H1 (cell line): ENCODE measurements around the gene KCTD11. TPM values are rescaled to one million over a fixed set of nuclear protein-coding genes. Genes with fewer than 3 reads are reported as not detected.

Experiments used
- EGR1 ChIP-seq: IDR thresholded peaks from 2 replicates; pipeline ENCODE4 v1.6.1; 2011; ENCODE audit warnings: low read depth, low read length, borderline replicate concordance
- SP4 ChIP-seq: IDR thresholded peaks from 2 replicates; pipeline ENCODE4 v1.6.1; 2012; ENCODE audit warnings: low read length, inconsistent platforms
- polyA plus RNA-seq, 7 experiments: library from polyadenylated mRNA; depleted of rRNA in 3 of 7; stranded (reverse) in 5 of 7; unstranded in 2 of 7; fragments of >200 nt in 5 of 7; fragments of 200-250 nt in 2 of 7; gene quantifications; 1 replicate in 5 of 7; 2 replicates in 1 of 7; 4 replicates in 1 of 7; pipeline versions ENCODE4 v1.2.1 to v1.2.3, GENCODE V29; 2011 to 2013; ENCODE audit warnings: missing spikeins in 2 of 7, mixed read lengths in 2 of 7
- total RNA-seq: library from RNA; stranded (reverse); fragmentation: NEBNext Ultra II Directional; extraction: Animal tissue kit (Norgen Biotek cat#: 25700); gene quantifications from 2 replicates; pipeline ENCODE4 v1.2.1, GENCODE V29; 2021
- TF ChIP-seq, protein P1 (sequence below): IDR thresholded peaks from 2 replicates; pipeline ENCODE4 v1.6.1; 2012; ENCODE audit warnings: low read length, inconsistent platforms

The KCTD11 gene
- total and polyA plus RNA-seq, 2 of the 8 experiments (the other 6 are each of a cell fraction or from before 2014, with no cell fraction given) = 8.6 to 9.2 TPM

- TF ChIP-seq EGR1 = peak; percentile 16; the same call in 1 of the 2 replicates
- TF ChIP-seq SP4 = no peak
- TF ChIP-seq, protein P1, sequence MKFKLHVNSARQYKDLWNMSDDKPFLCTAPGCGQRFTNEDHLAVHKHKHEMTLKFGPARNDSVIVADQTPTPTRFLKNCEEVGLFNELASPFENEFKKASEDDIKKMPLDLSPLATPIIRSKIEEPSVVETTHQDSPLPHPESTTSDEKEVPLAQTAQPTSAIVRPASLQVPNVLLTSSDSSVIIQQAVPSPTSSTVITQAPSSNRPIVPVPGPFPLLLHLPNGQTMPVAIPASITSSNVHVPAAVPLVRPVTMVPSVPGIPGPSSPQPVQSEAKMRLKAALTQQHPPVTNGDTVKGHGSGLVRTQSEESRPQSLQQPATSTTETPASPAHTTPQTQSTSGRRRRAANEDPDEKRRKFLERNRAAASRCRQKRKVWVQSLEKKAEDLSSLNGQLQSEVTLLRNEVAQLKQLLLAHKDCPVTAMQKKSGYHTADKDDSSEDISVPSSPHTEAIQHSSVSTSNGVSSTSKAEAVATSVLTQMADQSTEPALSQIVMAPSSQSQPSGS = no peak
Observed at GRCh38 chr17:7383742-7384488, 32.0 kb downstream of the KCTD11 start (continued).
